CD4-positive, alpha-beta T cell (primary cell): ENCODE data around the gene GNAZ. TPM values are rescaled to one million over a fixed set of nuclear protein-coding genes. Genes with fewer than 3 reads are reported as not detected.
A peak's percentile ranks its signal among the peaks of the same experiment; 100 is the strongest.

Experiments
- ATAC-seq: fragments of 200-7000 bp; cut with Tn5 transposase; one replicate; pipeline ENCODE4 v1.10.0; 2022; ENCODE audit warnings: mild to moderate bottlenecking; ENCODE audit not compliant: poor library complexity
- CTCF ChIA-PET: fragments of 350-600 bp; sonication (Branson Sonifier 250); formaldehyde crosslinking; loops from one replicate; lab custom pipeline; 2021; ENCODE audit warnings: antibody characterized with exemption, inconsistent platforms; lab: Charles Lee
- POLR2A ChIA-PET: fragments of 350-600 bp; sonication (Branson Sonifier 250); formaldehyde crosslinking; loops from one replicate; lab custom pipeline; 2021; ENCODE audit warnings: antibody characterized with exemption, inconsistent platforms; lab: Charles Lee
- DNase-seq, 14 experiments: peaks; one replicate each; pipeline ENCODE4 v3.0.0-alpha.2; 2013 to 2020; ENCODE audit warnings: mixed read lengths in 2 of 14
- H3K27ac ChIP-seq, 2 donors: one replicate each; pipeline versions ENCODE4 v1.5.1 to v1.7.0; 2013; ENCODE audit warnings: low read length in 2 of 2, low read depth in 1 of 2, mild to moderate bottlenecking in 1 of 2
- H3K27me3 ChIP-seq, 2 experiments: 1 replicate in 1 of 2; 2 replicates in 1 of 2; pipeline versions ENCODE4 v1.6.1 to v1.7.0; 2013; ENCODE audit warnings: low read length in 2 of 2, control low read depth in 1 of 2, mild to moderate bottlenecking in 1 of 2, moderate library complexity in 1 of 2; ENCODE audit not compliant: insufficient read depth in 2 of 2, control insufficient read depth in 1 of 2
- H3K36me3 ChIP-seq: one replicate; pipeline ENCODE4 v1.6.1; 2013; ENCODE audit warnings: low read length, control low read depth; ENCODE audit not compliant: insufficient read depth
- H3K4me1 ChIP-seq: one replicate; pipeline ENCODE4 v1.6.1; 2013; ENCODE audit warnings: low read length, control low read depth; ENCODE audit not compliant: insufficient read depth
- H3K4me3 ChIP-seq: one replicate; pipeline ENCODE4 v1.5.1; 2013; ENCODE audit warnings: mild to moderate bottlenecking, low read length, moderate library complexity
- H3K9me3 ChIP-seq, 2 experiments: 1 replicate in 1 of 2; 2 replicates in 1 of 2; pipeline versions ENCODE4 v1.6.1 to v1.7.0; 2013; ENCODE audit warnings: low read length in 2 of 2, mild to moderate bottlenecking in 2 of 2, control low read depth in 1 of 2, moderate library complexity in 1 of 2; ENCODE audit not compliant: control insufficient read depth in 1 of 2, insufficient read depth in 1 of 2
- H3K27ac Mint-ChIP-seq: one replicate; pipeline ENCODE4 v1.8.0; 2020; ENCODE audit warnings: mixed read lengths
- H3K27me3 Mint-ChIP-seq: one replicate; pipeline ENCODE4 v1.8.0; 2021; ENCODE audit warnings: mixed read lengths
- H3K36me3 Mint-ChIP-seq: one replicate; pipeline ENCODE4 v1.8.0; 2021; ENCODE audit warnings: low read depth, mixed read lengths
- H3K4me1 Mint-ChIP-seq: one replicate; pipeline ENCODE4 v1.8.0; 2021; ENCODE audit warnings: low read depth, mixed read lengths
- H3K4me3 Mint-ChIP-seq: one replicate; pipeline ENCODE4 v1.8.0; 2020; ENCODE audit warnings: mild to moderate bottlenecking, mixed read lengths
- H3K9me3 Mint-ChIP-seq: one replicate; pipeline ENCODE4 v1.8.0; 2020; ENCODE audit warnings: mixed read lengths
- intact Hi-C, 2 experiments: fragments of 100-400 bp; cut with DNase I in 1 of 2; cut with micrococcal nuclease in 1 of 2; formaldehyde crosslinking; loops; one replicate each; pipeline versions ENCODE4 v1.15.1 to v1.9.0; 2023 to 2025; cut with DNase I, micrococcal nuclease
- total RNA-seq, 174 experiments: library from RNA in 2 of 174; stranded (reverse) in 2 of 174; gene quantifications; one replicate each; pipeline ENCODE4 v1.2.3 and lab custom pipeline; 2021 to 2026
- TF ChIP-seq, protein P1 (sequence below): fragments of 200-600 bp; IDR thresholded peaks from one replicate; pipeline ENCODE4 v1.8.0; 2022; ENCODE audit warnings: antibody characterized with exemption, mild to moderate bottlenecking

The GNAZ gene
- total RNA-seq, 2 experiments from 2014 or later: 0.20 to 0.38 TPM

DNA sequence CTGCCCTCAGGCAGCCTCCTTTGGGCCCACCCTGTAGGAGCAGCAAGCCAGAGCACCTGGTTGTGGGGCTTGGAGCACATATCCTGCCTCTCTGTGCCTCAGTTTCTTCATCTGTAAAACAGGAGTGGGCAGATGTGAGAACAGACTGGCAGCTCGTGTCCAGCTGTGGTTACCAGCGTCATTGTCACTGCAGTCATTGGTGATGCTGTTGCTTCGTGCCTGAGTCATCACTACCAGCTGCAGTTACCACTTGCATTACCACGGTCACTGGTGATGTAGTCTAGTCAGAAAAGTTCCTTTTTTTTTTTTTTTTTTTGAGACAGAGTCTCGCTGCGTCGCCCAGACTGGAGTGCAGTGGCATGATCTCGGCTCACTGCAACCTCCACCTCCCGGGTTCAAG lies 51.1 kb downstream of the GNAZ start:
- H3K36me3 Mint-ChIP-seq: no peaks in the 10 kb centered on the region
- TF ChIP-seq, protein P1, sequence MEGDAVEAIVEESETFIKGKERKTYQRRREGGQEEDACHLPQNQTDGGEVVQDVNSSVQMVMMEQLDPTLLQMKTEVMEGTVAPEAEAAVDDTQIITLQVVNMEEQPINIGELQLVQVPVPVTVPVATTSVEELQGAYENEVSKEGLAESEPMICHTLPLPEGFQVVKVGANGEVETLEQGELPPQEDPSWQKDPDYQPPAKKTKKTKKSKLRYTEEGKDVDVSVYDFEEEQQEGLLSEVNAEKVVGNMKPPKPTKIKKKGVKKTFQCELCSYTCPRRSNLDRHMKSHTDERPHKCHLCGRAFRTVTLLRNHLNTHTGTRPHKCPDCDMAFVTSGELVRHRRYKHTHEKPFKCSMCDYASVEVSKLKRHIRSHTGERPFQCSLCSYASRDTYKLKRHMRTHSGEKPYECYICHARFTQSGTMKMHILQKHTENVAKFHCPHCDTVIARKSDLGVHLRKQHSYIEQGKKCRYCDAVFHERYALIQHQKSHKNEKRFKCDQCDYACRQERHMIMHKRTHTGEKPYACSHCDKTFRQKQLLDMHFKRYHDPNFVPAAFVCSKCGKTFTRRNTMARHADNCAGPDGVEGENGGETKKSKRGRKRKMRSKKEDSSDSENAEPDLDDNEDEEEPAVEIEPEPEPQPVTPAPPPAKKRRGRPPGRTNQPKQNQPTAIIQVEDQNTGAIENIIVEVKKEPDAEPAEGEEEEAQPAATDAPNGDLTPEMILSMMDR: no peak
- Histone ChIP-seq H3K4me1 (peaks cover 21% of the 10 kb centered on the region), H3K4me3 (no peak overlapping the region), H3K27ac (no peak overlapping the region), H3K9me3 (no peaks in the 10 kb centered on the region), H3K27me3 (no peaks in the 10 kb centered on the region), H3K36me3 (no peaks in the 10 kb centered on the region)
- H3K4me3 Mint-ChIP-seq: no peak overlapping the region
- H3K27ac Mint-ChIP-seq: peak overlapping the region; percentile 93
- ATAC-seq: no peak
- intact Hi-C loops: loop anchor here in 1 of 2 experiments (5.0 to 10.0 kb wide), 2 partner anchors 44 to 407 kb away; no protein-coding TSS in a partner anchor
- H3K4me1 Mint-ChIP-seq: peaks cover 12% of the 10 kb centered on the region
- CTCF ChIA-PET: no interaction called here
- POLR2A ChIA-PET: no interaction called here
- H3K27me3 Mint-ChIP-seq: no peaks in the 10 kb centered on the region
- H3K9me3 Mint-ChIP-seq: no peaks in the 10 kb centered on the region
- DNase-seq: no peak

GRCh38 chr22:23122216-23122957 lies 52.1 kb downstream of the GNAZ start:
- intact Hi-C loops: loop anchor here in 1 of 2 experiments (5.0 to 10.0 kb wide), 2 partner anchors 45 to 408 kb away; no protein-coding TSS in a partner anchor
- Histone ChIP-seq H3K9me3 (no peaks in the 10 kb centered on the region), H3K27me3 (no peaks in the 10 kb centered on the region), H3K4me1 (peaks cover 21% of the 10 kb centered on the region), H3K4me3 (no peak overlapping the region), H3K27ac (no peak overlapping the region), H3K36me3 (no peaks in the 10 kb centered on the region)
- ChIA-PET POLR2A (no interaction called here), CTCF (no interaction called here)
- Mint-ChIP-seq H3K4me3 (no peak overlapping the region), H3K36me3 (no peaks in the 10 kb centered on the region), H3K27ac (no peak overlapping the region), H3K27me3 (no peaks in the 10 kb centered on the region), H3K9me3 (no peaks in the 10 kb centered on the region), H3K4me1 (peaks cover 12% of the 10 kb centered on the region)
- DNase-seq (no peak), ATAC-seq (no peak)
- TF ChIP-seq, protein P1: no peak

GRCh38 chr22:23122992-23123803 lies 52.9 kb downstream of the GNAZ start:
- Histone ChIP-seq H3K4me3 (no peak overlapping the region), H3K9me3 (no peaks in the 10 kb centered on the region), H3K36me3 (no peaks in the 10 kb centered on the region), H3K27me3 (no peaks in the 10 kb centered on the region), H3K4me1 (peaks cover 24% of the 10 kb centered on the region), H3K27ac (no peak overlapping the region)
- H3K4me1 Mint-ChIP-seq: peaks cover 12% of the 10 kb centered on the region
- ChIA-PET CTCF (no interaction called here), POLR2A (no interaction called here)
- intact Hi-C loops: loop anchor here in 1 of 2 experiments (5.0 to 10.0 kb wide), 2 partner anchors 46 to 408 kb away; no protein-coding TSS in a partner anchor
- DNase-seq: no peak
- TF ChIP-seq, protein P1: no peak
- no peaks in the 10 kb centered on the region for H3K27me3 Mint-ChIP-seq
- no peak overlapping the region for H3K27ac Mint-ChIP-seq
- H3K4me3 Mint-ChIP-seq: no peak overlapping the region
- no peaks in the 10 kb centered on the region for H3K36me3 Mint-ChIP-seq
- no peaks in the 10 kb centered on the region for H3K9me3 Mint-ChIP-seq
- ATAC-seq: no peak
